HG02759 (cell line): Measurements from ENCODE around the gene ZBTB7C.

Experiments
- ATAC-seq: cut with Tn5 transposase; IDR thresholded peaks from one replicate; pipeline ENCODE4 v1.9.1; 2021; ENCODE audit warnings: mild to moderate bottlenecking, moderate library complexity; ENCODE audit not compliant: unreplicated experiment

Gene ZBTB7C

DNA sequence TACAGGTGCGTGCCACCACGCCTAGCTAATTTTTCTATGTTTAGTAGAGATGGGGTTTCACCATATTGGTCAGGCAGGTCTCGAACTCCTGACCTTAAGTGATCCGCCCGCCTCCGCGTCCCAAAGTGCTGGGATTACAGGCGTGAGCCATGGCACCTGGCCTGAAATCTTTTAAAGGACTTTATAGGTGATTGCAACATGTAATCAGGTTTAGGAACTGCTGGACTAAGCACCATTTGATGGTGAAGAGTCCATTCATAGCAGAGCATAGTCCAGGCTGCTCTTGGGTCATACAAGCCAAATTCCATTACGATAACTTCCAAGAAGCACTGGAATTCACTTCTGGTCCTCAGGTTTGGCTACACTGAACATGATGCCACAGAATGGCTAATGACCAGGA is 278.1 kb downstream of the ZBTB7C start:
- ATAC-seq = no peak

DNA sequence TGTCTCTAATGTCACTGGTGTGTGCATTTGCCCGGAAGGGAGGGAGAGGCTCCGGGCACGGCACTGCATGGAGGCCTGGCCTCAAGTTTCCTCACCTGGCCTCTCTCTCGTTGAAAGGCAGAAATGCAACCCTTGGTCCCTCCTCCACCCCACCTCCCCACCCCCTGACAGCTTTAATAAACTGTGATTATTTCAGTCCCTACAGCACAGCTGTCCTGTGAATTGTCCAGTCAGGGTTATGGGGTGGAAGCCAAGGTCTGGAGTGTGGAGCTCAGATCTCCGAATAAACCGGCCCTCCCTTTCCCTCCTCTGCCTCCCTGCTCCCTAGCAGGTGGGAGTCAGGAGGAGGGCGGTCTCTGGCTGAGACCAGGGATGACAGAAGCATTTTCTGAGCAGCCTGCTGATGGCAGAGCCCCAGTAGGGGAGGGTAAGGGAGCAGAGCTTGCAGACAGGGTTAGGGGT is 279.5 kb downstream of the ZBTB7C start:
- no peak for ATAC-seq

DNA sequence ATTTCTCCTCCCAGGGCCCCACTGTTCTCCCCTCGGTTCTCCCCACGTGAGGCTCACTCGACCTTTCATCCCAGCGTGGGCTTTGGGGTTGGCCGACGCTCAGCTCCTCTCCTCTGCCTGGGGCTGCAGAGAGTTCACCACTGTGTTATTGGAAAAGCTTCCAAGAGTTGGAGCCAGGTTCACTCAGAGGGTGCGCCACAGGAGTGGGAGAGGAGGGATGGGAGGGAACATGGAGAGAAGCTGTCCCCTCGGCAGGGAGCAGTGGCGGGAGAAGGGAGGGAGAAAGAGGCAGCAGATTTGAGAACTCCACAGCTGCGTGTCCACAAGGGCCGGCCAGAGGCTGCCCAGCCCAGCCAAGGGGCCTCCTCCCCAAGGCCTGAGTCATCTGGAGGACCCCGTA is 281.6 kb downstream of the ZBTB7C start:
- ATAC-seq = no peak

DNA sequence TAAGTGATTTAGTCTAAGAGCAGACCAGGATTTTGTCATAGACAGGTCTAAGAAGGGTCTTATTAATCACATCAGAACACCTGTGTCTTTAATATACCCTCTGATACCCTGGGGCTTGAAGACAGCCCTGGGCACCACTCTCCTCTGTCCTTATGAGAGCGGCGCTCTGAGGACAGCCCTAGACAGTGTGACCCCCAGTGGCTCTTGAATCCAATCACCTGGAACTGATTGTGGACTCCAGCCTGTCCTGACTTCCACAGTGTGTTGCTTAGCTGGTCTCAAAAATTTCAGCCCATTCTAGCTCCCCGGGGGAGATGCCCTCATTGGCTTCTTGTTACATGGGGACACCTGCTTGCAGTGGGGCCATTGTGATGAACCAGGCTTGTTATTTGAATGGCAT is 282.9 kb downstream of the ZBTB7C start:
- no peak for ATAC-seq

DNA sequence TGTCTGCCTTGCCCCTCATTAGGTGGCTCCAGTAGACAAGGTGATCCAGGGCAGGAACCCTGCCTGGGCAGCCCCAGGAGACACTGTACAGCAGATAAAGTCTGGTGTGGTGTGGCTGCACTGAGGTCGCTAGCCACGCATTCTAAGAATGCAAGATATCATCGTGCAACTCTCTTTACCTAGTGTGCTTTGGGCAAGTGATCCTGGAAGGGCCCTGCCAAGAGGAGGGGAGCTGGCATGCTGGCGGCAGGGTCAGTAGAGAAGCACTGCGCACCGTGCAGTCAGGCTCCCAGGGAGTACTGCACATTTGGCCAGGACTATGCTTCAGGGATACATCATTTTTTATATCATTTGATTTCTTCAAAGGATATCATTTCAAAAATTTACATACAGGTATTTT is 283.5 kb downstream of the ZBTB7C start:
- ATAC-seq = no peak

DNA sequence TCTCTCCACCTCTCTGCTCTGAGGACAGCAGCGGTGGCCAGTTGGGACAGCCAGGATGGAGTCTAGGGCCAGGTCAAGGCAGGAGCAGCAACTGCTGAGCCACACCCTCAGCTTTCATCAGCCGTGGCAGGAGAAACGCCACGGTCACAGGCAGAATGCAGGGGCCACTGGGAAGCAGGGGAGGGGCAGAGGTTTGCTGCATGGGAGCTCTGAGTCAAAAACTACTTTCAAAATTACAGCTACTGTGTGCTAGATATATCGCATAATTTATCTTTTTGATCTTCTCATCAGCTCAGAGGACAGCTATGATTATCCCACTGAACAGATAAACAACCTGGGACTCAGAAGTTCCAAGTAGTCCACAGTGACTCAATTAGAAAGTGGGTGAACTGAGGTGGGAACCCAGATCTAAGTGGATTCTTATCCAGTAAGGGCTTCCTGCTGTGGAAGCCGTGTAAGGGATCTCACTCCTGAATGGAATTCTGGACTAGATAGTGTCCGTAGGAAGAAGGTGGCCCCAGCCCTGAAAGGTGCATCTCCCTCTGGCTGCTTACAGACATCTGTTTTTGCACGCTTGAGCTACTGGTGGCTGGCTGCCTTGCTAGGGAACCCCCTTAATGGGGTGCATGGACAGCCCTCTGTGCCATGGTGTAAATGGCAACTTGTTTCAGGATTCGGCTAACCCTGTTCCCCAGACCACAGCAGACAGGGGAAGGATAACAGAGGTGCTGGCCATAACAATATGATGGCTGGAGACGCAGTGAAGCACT is 284.1 kb downstream of the ZBTB7C start:
- peak; percentile 67 for ATAC-seq

DNA sequence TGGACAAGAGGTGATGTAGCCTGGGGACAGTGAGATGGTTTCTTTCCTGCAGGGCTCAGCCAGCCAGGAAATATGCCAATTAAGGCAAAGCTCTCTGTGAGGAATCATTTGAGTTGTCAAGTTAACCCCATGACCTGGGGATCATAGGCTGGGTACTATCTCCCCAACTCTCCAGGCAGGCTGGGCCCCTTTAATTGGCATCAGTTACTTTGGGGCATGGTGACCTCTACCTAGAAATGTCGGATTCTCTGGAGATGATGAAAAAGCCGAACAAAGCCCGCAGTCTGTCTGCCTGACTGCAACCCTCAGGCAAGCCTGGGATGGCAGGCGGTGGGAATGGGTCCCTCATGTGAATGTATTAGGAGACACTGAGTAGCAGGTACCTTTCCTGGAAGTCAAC is 285.2 kb downstream of the ZBTB7C start:
- ATAC-seq = no peak

DNA sequence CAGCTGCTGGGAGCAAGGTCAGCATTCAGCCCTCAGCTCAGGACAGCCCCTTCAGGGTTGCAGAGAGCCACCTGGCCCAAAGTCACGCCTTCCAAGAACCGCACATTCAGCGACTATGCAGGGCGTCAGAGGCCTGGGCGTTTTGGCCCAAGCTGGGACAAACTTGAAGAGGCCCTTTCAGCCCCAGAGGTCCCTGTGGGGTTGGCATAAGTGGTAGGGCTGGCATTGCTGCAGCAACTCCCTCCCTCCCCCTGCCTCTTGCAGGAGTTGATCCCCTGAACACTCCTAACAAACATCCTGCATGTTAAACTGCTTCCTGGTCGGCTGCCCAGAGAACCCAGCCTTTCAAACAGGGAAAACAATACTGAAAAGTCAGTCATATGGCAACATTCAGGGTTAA is 285.9 kb downstream of the ZBTB7C start:
- ATAC-seq = no peak

DNA sequence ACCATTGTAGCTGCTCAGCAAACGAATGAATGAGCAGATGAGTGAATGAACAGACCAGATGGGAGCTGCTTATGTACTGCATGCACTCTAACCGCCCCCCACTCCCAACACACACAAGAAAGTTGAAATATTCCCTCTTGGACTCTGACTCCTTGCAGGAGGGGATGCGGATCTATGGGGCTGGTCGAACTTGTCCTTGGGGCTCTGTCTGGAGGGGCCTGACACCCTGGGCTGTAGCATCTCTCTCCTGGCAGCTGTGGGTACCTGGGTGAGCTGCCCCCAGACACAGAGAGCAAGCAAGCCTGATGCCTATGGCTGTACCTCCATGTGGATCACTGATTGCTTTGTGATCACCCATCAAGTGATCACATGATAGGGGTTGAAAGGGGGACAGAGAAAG is 286.4 kb downstream of the ZBTB7C start:
- ATAC-seq = no peak

DNA sequence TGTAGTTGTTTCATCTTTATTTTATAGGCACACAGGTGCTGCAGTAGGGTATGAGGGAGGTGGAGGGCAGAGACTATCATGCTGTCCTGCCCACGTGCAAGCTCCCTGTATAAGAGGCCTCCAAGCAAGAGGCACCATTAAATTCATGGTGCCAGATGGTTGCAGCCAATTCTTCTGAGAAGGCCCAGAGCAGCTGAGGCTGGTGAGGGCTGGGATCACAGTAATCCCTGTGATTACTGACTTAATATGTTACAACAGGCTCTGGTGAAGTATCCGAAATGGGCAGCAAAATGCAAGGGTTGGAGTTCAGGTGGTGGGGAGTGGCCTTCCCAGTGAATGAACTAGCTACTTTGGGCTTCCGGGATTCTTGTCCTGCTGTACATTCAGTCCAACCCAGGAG is 286.8 kb downstream of the ZBTB7C start:
- no peak for ATAC-seq

DNA sequence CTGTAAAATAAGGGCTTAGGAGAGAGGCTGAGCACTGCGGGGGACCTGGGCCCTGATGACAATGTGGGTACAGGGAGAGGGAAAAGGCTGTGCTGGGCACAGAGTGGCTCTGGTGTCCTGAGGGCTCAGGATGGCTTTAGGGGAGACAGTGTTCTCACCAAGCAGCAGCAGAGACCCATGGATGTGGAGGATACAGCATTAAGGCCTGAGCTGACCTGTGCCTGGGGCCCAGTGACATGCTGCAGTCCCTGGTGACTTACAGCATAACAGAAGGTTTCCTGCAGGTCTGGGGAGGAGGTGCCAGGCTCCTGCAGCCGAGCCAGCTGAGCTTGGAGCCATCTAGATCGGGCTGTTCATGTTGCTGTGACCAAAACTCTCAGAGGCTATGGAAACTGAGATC is 287.4 kb downstream of the ZBTB7C start:
- no peak for ATAC-seq

DNA sequence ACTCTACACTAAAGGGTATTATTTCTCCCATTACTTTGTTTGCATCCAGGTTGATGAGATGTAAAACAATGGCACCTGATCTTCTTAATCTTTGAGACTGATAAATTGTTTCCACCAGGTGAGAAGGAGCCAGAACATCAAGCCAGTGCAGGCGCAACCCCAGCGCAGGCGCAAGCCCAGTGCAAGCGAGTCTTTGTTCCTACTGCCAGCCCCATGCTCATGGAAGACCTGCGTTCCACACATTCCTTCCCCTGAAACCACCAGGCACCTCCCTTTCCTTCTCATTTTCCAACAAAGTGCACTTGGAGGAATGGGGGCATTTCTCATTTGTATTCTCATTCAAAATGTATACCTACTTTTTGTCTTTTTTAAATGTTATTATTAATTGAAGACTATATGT is 290.0 kb downstream of the ZBTB7C start:
- no peak for ATAC-seq

DNA sequence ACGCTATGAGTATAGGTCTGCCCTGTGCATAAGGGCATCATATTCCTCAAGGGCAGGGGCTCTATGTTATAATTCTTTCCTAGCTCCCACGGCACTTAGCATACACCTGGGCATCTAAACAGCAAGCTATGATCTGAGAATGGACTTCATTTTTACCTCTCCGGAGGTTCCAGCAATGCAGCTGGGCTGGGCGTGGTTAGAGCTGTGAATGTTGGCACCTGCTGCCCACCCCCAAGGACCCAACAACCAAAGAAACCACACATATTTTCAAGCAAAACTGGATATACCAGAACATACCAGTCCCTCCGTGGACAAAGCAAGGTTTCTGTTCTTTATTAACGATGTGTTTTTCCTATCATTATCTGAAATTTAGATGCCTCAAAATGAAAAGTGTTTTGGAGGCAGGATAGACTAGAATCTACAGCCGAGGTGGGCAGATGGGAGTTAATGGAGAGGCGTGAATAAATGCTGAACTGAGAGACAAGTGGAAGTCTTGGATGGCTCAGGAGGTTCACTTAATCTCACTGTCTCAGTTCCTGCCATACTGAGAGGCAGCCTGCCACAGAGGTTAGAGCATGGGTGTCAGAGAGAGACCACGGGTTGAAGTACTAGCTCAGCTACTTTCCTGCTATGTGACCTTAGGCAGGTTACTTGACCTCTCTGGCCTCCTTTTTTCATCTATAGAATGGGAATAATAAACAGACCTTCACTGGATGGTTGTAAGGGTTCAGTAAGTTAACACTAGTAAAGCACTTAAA is 292.1 kb downstream of the ZBTB7C start:
- ATAC-seq = no peak

DNA sequence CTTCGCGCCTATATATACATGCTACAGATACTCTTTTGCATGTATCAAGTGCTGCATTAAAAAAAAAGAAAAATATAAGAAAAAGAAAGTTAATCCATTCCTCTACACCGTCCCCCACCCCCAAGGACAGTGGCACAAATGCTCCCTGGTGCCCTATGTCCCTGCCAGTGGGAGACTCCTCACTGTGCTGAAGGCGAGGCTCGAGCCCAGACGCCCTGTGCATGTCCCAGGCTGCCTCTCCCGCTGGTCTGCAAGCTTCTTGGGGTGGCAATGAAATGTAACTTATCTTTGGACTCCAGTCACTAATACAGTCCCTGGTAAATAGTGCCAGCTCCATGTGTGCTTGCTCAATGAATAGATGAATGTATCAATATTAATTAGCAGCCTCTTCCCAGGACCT is 293.2 kb downstream of the ZBTB7C start:
- no peak for ATAC-seq

DNA sequence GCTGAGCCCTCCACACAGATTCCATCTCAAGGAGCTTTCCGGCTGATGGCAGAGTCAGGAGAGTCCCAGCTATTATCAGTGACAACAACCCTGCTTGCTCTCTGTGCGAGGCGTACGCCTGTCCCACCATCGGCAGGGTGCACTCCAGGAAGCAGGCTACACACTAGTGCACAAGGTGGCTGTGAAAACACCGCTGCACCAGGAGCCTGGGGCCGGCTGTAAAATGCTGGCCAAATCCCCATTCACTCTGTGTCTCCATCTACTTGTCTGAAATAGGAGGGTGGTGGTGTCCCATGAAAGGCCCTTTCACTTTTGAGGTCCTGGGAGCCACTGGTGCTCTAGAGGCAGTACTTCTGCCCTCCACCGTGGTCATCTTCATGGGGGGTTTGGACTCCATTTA is 295.5 kb downstream of the ZBTB7C start:
- ATAC-seq = no peak

DNA sequence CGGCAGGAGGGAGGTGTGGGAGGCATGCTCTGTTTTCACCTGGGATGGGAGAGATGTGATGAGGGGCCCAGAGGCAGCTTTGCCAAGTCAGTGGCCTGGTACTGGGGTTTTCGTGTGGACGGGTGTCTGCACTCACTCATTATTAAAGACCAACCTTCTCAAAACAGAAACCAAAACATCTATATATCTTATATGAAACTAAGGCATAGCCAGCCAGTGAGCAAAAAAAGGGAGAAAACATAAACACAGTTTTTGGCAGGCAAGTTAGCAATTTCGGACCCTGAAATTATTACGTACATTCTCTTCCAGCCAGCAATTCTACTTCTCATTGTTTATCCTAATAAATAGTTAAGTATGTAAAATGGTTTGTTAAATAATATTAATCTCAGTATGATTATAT is 297.6 kb downstream of the ZBTB7C start:
- no peak for ATAC-seq

DNA sequence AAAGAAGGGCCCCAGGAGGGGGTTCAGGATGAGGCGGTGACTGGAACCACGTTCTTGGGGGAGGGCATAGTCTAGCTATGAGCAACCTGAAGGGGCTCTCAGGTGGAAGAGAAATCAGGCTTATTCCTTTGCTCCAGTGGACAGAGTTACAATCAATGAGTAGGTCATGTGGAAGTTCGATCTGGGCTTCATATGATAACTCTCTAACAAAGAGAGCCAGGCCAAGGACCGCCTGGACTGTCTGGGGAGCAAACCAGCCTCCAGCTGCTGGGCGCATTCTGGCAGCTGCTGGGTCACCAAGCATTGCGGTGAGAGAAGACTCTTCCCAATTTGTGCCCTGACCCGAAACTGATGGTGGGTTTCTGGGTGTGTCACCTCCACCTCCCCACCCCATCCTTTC is 298.4 kb downstream of the ZBTB7C start:
- no peak for ATAC-seq

DNA sequence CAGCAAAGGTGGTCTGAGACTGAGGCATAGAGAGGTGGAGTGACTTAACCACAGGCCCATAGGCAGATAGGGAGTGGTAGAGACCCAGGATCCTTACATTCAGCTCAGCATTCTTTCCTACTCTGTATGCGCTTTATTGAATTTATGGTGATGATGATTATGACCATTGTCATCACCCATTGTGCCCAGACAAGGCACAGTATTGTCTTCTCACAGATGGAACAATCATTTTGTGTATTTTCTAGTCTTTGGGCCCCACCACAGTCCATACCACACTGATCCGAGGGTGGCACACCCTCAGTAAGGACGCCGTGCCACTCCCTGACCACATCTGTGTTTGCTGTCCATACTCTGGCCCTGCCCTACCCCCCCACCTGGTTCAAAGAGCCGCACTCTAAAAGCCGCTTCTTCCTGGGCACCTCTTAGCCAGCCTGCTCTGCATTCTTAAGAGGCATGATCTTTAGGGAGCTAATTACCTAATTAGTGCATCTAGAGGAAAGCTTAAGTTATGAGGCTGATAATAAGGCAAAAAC is 299.2 kb downstream of the ZBTB7C start:
- no peak for ATAC-seq

DNA sequence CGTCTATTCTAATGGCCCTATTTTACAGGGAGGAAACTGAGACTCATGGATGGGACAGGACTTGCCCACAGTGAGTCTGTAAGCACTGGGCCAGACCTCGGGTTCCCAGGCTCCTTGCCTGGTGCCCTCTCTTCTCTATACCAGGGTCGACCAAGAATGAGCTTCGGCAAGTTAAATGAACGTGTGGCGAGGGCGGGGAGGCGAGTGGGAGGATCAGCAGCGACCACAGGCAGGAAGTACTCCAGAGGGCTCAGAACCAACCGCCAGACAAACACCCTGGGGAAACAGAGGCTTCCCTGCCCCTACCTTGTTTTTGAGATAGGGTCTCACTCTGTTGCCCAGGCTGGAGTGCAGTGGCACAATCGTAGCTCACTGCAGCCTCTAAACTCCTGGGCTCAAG is 301.0 kb downstream of the ZBTB7C start:
- no peak for ATAC-seq

DNA sequence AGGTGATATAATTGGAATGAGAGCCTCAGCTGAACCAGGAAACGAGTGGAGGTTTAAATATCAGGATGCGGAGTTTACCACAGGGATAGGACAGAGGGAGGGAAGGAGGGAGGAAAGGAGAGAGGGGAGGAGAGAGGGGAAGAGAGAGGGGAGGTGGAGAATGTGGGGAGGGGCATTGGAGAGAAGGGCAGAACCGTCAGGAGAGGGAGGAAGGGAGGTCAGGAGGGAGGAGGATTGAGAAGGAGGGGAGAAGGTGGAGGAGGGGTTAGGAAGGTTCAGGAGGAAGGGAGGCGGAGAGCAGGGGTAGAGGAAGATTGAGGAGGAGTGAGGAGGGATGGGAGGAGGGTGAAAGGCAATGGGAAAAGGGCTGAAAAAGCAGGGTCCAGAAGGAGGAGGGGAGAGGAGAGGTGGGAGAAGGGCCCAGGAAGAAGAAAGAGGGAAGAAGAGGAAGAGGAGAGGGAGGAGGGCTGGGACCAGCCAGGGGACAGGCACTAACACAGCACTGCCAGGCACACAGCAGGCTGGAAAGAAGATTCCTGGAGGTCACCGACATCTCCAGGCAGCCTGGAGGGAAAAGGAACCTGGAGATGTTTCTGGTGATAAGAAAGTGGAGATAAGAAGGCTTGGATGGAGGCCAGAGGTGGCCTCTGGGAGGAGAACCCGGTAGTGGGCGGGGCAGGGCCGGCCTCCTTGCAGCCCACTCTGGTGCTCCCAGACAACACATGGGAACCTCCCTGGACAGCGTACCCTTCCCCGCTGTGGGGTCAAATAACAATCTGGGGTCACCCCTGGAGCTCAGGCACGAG is 302.0 kb downstream of the ZBTB7C start:
- no peak for ATAC-seq

DNA sequence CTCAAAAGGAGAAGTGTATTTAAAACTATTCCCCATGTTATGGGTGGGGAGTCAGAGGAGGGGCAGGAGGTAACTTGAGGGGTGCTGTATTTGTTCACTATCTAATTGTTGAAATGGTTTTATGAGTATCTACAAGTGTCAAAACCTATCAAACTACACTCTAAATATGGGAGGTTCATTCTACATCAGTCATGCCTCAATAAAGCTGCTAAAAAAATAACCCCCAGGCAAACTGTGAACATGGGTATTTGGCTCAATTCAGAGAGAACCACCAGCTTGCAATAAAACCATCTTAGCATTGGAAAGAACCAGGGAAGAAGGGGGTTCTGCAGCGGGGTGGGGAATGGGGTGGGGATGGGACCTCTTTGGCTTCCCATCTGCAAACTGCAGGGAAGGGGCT is 302.7 kb downstream of the ZBTB7C start:
- ATAC-seq = no peak
